CD14-positive monocyte (primary cell): ENCODE results near the gene JMJD7. TPM values are rescaled to one million over a fixed set of nuclear protein-coding genes. Genes with fewer than 3 reads are reported as not detected.

Source experiments
- DNase-seq, 3 donors: peaks; one replicate each; pipeline ENCODE4 v3.0.0-alpha.2; 2011 to 2022
- H2AFZ ChIP-seq: 2 replicates; pipeline ENCODE4 v1.6.0; 2012; ENCODE audit warnings: mild to moderate bottlenecking, low read depth, low read length, inconsistent platforms; ENCODE audit not compliant: insufficient read depth, poor library complexity, severe bottlenecking
- H3K27ac ChIP-seq, 2 donors: 1 replicate in 1 of 2; 2 replicates in 1 of 2; pipeline ENCODE4 v1.5.1; 2012 to 2013; ENCODE audit warnings: low read length in 2 of 2, control low read depth in 1 of 2, inconsistent platforms in 1 of 2, low read depth in 1 of 2, mild to moderate bottlenecking in 1 of 2
- H3K27me3 ChIP-seq, 2 donors: one replicate each; pipeline versions ENCODE4 v1.6.0 to v1.6.1; 2011 to 2013; ENCODE audit warnings: low read length in 2 of 2; ENCODE audit not compliant: control insufficient read depth in 2 of 2, insufficient read depth in 2 of 2
- H3K36me3 ChIP-seq, 2 donors: replicated peaks in 1 of 2; 1 replicate in 1 of 2; 2 replicates in 1 of 2; pipeline versions ENCODE4 v1.5.1 to v1.6.1; 2012 to 2013; ENCODE audit warnings: low read length in 2 of 2, control low read depth in 1 of 2, inconsistent platforms in 1 of 2, mild to moderate bottlenecking in 1 of 2; ENCODE audit not compliant: insufficient read depth in 2 of 2, control insufficient read depth in 1 of 2
- H3K4me1 ChIP-seq, 2 donors: 1 replicate in 1 of 2; 2 replicates in 1 of 2; pipeline versions ENCODE4 v1.5.1 to v1.6.1; 2012 to 2013; ENCODE audit warnings: low read length in 2 of 2, control low read depth in 1 of 2, inconsistent platforms in 1 of 2, mild to moderate bottlenecking in 1 of 2, moderate library complexity in 1 of 2; ENCODE audit not compliant: insufficient read depth in 2 of 2, control insufficient read depth in 1 of 2
- H3K4me2 ChIP-seq: replicated peaks from 2 replicates; pipeline ENCODE3; 2012; ENCODE audit warnings: low read length, moderate library complexity, mild to moderate bottlenecking; ENCODE audit not compliant: poor library complexity, severe bottlenecking; ENCODE audit errors: extremely low read depth
- H3K4me3 ChIP-seq, 3 experiments: fragments of 200-600 bp in 1 of 3; sonication (generic) in 1 of 3; replicated peaks in 1 of 3; 1 replicate in 2 of 3; 2 replicates in 1 of 3; pipeline ENCODE4 v1.5.1; 2011 to 2013; ENCODE audit warnings: low read length in 3 of 3, mild to moderate bottlenecking in 3 of 3, control low read depth in 2 of 3, low read depth in 2 of 3, inconsistent platforms in 1 of 3, moderate library complexity in 1 of 3
- H3K79me2 ChIP-seq: 2 replicates; pipeline ENCODE4 v1.6.0; 2012; ENCODE audit warnings: mild to moderate bottlenecking, control low read depth, inconsistent platforms, low read length, moderate library complexity; ENCODE audit not compliant: insufficient read depth
- H3K9ac ChIP-seq: 2 replicates; pipeline ENCODE4 v1.6.0; 2017; ENCODE audit warnings: low read length, mild to moderate bottlenecking; ENCODE audit not compliant: insufficient read depth, poor library complexity, severe bottlenecking
- H3K9me3 ChIP-seq, 2 donors: replicated peaks in 1 of 2; 1 replicate in 1 of 2; 2 replicates in 1 of 2; pipeline versions ENCODE4 v1.5.1 to v1.6.1; 2012 to 2013; ENCODE audit warnings: low read length in 2 of 2, control low read depth in 1 of 2; ENCODE audit not compliant: control insufficient read depth in 1 of 2, insufficient read depth in 1 of 2
- H4K20me1 ChIP-seq: 2 replicates; pipeline ENCODE4 v1.6.0; 2012; ENCODE audit warnings: mild to moderate bottlenecking, low read length, control low read depth, moderate library complexity; ENCODE audit not compliant: insufficient read depth
- H3K27ac Mint-ChIP-seq, 7 donors: one replicate each; pipeline ENCODE4 v1.8.0; 2020; ENCODE audit warnings: mild to moderate bottlenecking in 7 of 7, mixed read lengths in 7 of 7, moderate library complexity in 6 of 7, inconsistent platforms in 2 of 7
- H3K27me3 Mint-ChIP-seq, 3 donors: one replicate each; pipeline ENCODE4 v1.8.0; 2021 to 2022; ENCODE audit warnings: low read depth in 3 of 3, mild to moderate bottlenecking in 3 of 3, mixed read lengths in 3 of 3, moderate library complexity in 3 of 3, inconsistent platforms in 1 of 3
- H3K36me3 Mint-ChIP-seq, 2 donors: one replicate each; pipeline ENCODE4 v1.8.0; 2020; ENCODE audit warnings: mixed read lengths in 2 of 2, inconsistent platforms in 1 of 2, mild to moderate bottlenecking in 1 of 2
- H3K4me1 Mint-ChIP-seq: one replicate; pipeline ENCODE4 v1.8.0; 2020; ENCODE audit warnings: mild to moderate bottlenecking, mixed read lengths
- H3K4me3 Mint-ChIP-seq, 2 donors: one replicate each; pipeline ENCODE4 v1.8.0; 2020; ENCODE audit warnings: mild to moderate bottlenecking in 2 of 2, mixed read lengths in 2 of 2, moderate library complexity in 1 of 2
- H3K9me3 Mint-ChIP-seq, 7 donors: one replicate each; pipeline ENCODE4 v1.8.0; 2020 to 2022; ENCODE audit warnings: mixed read lengths in 7 of 7, mild to moderate bottlenecking in 6 of 7, moderate library complexity in 6 of 7, inconsistent platforms in 2 of 7
- CTCF ChIP-seq: fragments of 200-600 bp; IDR thresholded peaks from one replicate; pipeline ENCODE4 v1.8.0; 2022; ENCODE audit warnings: antibody characterized with exemption, mild to moderate bottlenecking
- WGBS: methylation state at CpG from one replicate; pipeline ENCODE4 v1.1.5; 2013; ENCODE audit warnings: missing lambda C conversion rate; ENCODE audit not compliant: insufficient coverage; 5-methylcytosine and 5-hydroxymethylcytosine counted together
- intact Hi-C, 2 donors: fragments of 100-400 bp; cut with micrococcal nuclease; formaldehyde crosslinking; loops; one replicate each; pipeline versions ENCODE4 v1.15.0 to v1.15.1; 2023
- polyA plus RNA-seq, 3 donors: library from polyadenylated mRNA; depleted of rRNA in 1 of 3; unstranded in 2 of 3; stranded (reverse) in 1 of 3; fragments of 300-500 nt in 2 of 3; fragments of >200 nt in 1 of 3; fragmentation: Illumina TruSeq in 2 of 3; gene quantifications; 1 replicate in 2 of 3; 2 replicates in 1 of 3; pipeline ENCODE4 v1.2.3, GENCODE V29; 2012 to 2021

JMJD7 gene
- polyA plus RNA-seq, 3 donors: 11.3 to 18.8 (median 15.2) TPM

- Mint-ChIP-seq H3K9me3 (no peaks in the 10 kb centered on the region), H3K27me3 (peaks cover 0 to 10% (median 8%) of the 10 kb centered on the region in 3 donors), H3K36me3 (peaks cover 13 to 14% of the 10 kb centered on the region in 2 donors), H3K27ac (peak overlapping the region in 2 of 7 donors; percentile 38 to 48), H3K4me1 (no peaks in the 10 kb centered on the region), H3K4me3 (no peak overlapping the region)
- H3K9me3 ChIP-seq: no peaks in the 10 kb centered on the region
- peaks cover 10 to 11% of the 10 kb centered on the region in 2 donors for H3K36me3 ChIP-seq
- no peaks in the 10 kb centered on the region for H3K27me3 ChIP-seq
- H3K4me3 ChIP-seq: no peak overlapping the region
- WGBS: 92% methylated on average over 9 of the region's 17 CpGs
- no peaks in the 10 kb centered on the region for H4K20me1 ChIP-seq
- H3K9ac ChIP-seq: no peak overlapping the region
- no peak overlapping the region for H2AFZ ChIP-seq
- H3K27ac ChIP-seq: no peak overlapping the region
- H3K79me2 ChIP-seq: no peaks in the 10 kb centered on the region
- TF ChIP-seq CTCF: no peak
- H3K4me2 ChIP-seq: no peak overlapping the region
- intact Hi-C loops: no loop called here
- H3K4me1 ChIP-seq: no peaks in the 10 kb centered on the region
- no peak for DNase-seq
These were observed 25.1 kb downstream of the JMJD7 start for GRCh38 chr15:41852736-41853590.

- intact Hi-C loops: no loop called here
- TF ChIP-seq CTCF: no peak
- no peak overlapping the region for H3K9ac ChIP-seq
- no peaks in the 10 kb centered on the region for H3K79me2 ChIP-seq
- H3K4me3 ChIP-seq: no peak overlapping the region
- H3K27ac ChIP-seq: no peak overlapping the region
- no peak overlapping the region for H3K4me3 Mint-ChIP-seq
- no peaks in the 10 kb centered on the region for H4K20me1 ChIP-seq
- no peaks in the 10 kb centered on the region for H3K27me3 ChIP-seq
- 96% methylated on average over 7 of the region's 10 CpGs for WGBS
- peaks cover under 1 to 2% of the 10 kb centered on the region in 2 donors for H3K36me3 ChIP-seq
- H3K36me3 Mint-ChIP-seq: peaks cover 5 to 6% of the 10 kb centered on the region in 2 donors
- H3K9me3 ChIP-seq: no peaks in the 10 kb centered on the region
- H3K4me2 ChIP-seq: no peak overlapping the region
- no peak for DNase-seq
- H3K9me3 Mint-ChIP-seq: no peaks in the 10 kb centered on the region
- H3K4me1 Mint-ChIP-seq: no peaks in the 10 kb centered on the region
- H2AFZ ChIP-seq: no peak overlapping the region
- H3K4me1 ChIP-seq: no peaks in the 10 kb centered on the region
- H3K27me3 Mint-ChIP-seq: peaks cover 0 to 10% (median 8%) of the 10 kb centered on the region in 3 donors
- H3K27ac Mint-ChIP-seq: no peak overlapping the region
These were observed 25.9 kb downstream of the JMJD7 start for GRCh38 chr15:41853831-41854230.
